ENCODE data around the gene SALL3.

Gene SALL3

GRCh38 chr18:79005653-79006052, 26.0 kb downstream of the SALL3 start:
- DNase-seq (ENCODE audit: low read depth in 2 of 2) = no peak

GRCh38 chr18:79006106-79006795, 26.6 kb downstream of the SALL3 start:
- no peak for DNase-seq (ENCODE audit: low read depth in 2 of 2)

- no peak for DNase-seq (ENCODE audit: low read depth in 2 of 2)
Measured at GRCh38 chr18:79007440-79007839, 27.8 kb downstream of the SALL3 start.

GRCh38 chr18:79008356-79008940, 28.8 kb downstream of the SALL3 start:
- no peak for DNase-seq (ENCODE audit: low read depth in 2 of 2)

- DNase-seq (ENCODE audit: low read depth in 2 of 2) = no peak
Measured at GRCh38 chr18:79010802-79011201, 31.2 kb downstream of the SALL3 start.

- no peak for DNase-seq (ENCODE audit: low read depth in 2 of 2)
Measured at GRCh38 chr18:79011300-79011870, 31.8 kb downstream of the SALL3 start.

- DNase-seq (ENCODE audit: low read depth in 2 of 2) = no peak
Measured at GRCh38 chr18:79013869-79014268, 34.3 kb downstream of the SALL3 start.

GRCh38 chr18:79018911-79019310, 39.3 kb downstream of the SALL3 start:
- no peak for DNase-seq (ENCODE audit: low read depth in 2 of 2)

- DNase-seq (ENCODE audit: low read depth in 2 of 2) = no peak
Measured at GRCh38 chr18:79019881-79020280, 40.3 kb downstream of the SALL3 start.

GRCh38 chr18:79022603-79023002, 43.0 kb downstream of the SALL3 start:
- no peak for DNase-seq (ENCODE audit: low read depth in 2 of 2)

GRCh38 chr18:79026491-79026890, 46.9 kb downstream of the SALL3 start:
- DNase-seq (ENCODE audit: low read depth in 2 of 2) = no peak

- no peak for DNase-seq (ENCODE audit: low read depth in 2 of 2)
Measured at GRCh38 chr18:79030680-79031079, 51.1 kb downstream of the SALL3 start.

GRCh38 chr18:79042276-79042675, 62.7 kb downstream of the SALL3 start:
- no peak for DNase-seq (ENCODE audit: low read depth in 2 of 2)

- DNase-seq (ENCODE audit: low read depth in 2 of 2) = no peak
Measured at GRCh38 chr18:79043288-79043687, 63.7 kb downstream of the SALL3 start.

- no peak for DNase-seq (ENCODE audit: low read depth in 2 of 2)
Measured at GRCh38 chr18:79046522-79046921, 66.9 kb downstream of the SALL3 start.

- no peak for DNase-seq (ENCODE audit: low read depth in 2 of 2)
Measured at GRCh38 chr18:79047556-79048244, 68.1 kb downstream of the SALL3 start.

GRCh38 chr18:79048245-79048632, 68.6 kb downstream of the SALL3 start:
- no peak for DNase-seq (ENCODE audit: low read depth in 2 of 2)

GRCh38 chr18:79049506-79049905, 69.9 kb downstream of the SALL3 start:
- DNase-seq (ENCODE audit: low read depth in 2 of 2) = no peak
